CD4-positive, alpha-beta memory T cell (primary cell): ENCODE results near the gene CD164. TPM values are rescaled to one million over a fixed set of nuclear protein-coding genes. Genes with fewer than 3 reads are reported as not detected.

Experiments used
- CTCF ChIA-PET: fragments of 350-600 bp; sonication (Branson Sonifier 250); formaldehyde crosslinking; loops from one replicate; lab custom pipeline; 2021; ENCODE audit warnings: inconsistent platforms; ENCODE audit not compliant: partially characterized antibody; lab: Charles Lee
- POLR2A ChIA-PET: fragments of 350-600 bp; sonication (Branson Sonifier 250); formaldehyde crosslinking; loops from one replicate; lab custom pipeline; 2021; ENCODE audit not compliant: partially characterized antibody; lab: Charles Lee
- DNase-seq, 5 donors: peaks; one replicate each; pipeline versions ENCODE4 v3.0.0 to v3.0.0-alpha.2; 2020 to 2022; ENCODE audit warnings: mixed read lengths in 1 of 5
- H3K27ac ChIP-seq: one replicate; pipeline ENCODE4 v1.7.0; 2013; ENCODE audit warnings: low read depth, low read length
- H3K27me3 ChIP-seq: 2 replicates; pipeline ENCODE4 v1.7.0; 2013; ENCODE audit warnings: mild to moderate bottlenecking, low read length, moderate library complexity; ENCODE audit not compliant: insufficient read depth
- H3K36me3 ChIP-seq: 2 replicates; pipeline ENCODE4 v1.7.0; 2013; ENCODE audit warnings: mild to moderate bottlenecking, low read length, moderate library complexity; ENCODE audit not compliant: insufficient read depth
- H3K4me1 ChIP-seq: 2 replicates; pipeline ENCODE4 v1.7.0; 2013; ENCODE audit warnings: mild to moderate bottlenecking, low read length, moderate library complexity; ENCODE audit not compliant: insufficient read depth
- H3K4me3 ChIP-seq, 2 donors: one replicate each; pipeline ENCODE4 v1.7.0; 2013; ENCODE audit warnings: low read length in 2 of 2, mild to moderate bottlenecking in 1 of 2
- H3K9me3 ChIP-seq, 2 donors: one replicate each; pipeline ENCODE4 v1.7.0; 2013; ENCODE audit warnings: low read length in 2 of 2, control low read depth in 1 of 2; ENCODE audit not compliant: control insufficient read depth in 1 of 2
- H3K27ac Mint-ChIP-seq, 7 donors: one replicate each; pipeline ENCODE4 v1.8.0; 2020 to 2021; ENCODE audit warnings: mixed read lengths in 7 of 7, mild to moderate bottlenecking in 6 of 7, inconsistent platforms in 3 of 7, moderate library complexity in 3 of 7
- H3K27me3 Mint-ChIP-seq, 2 donors: one replicate each; pipeline ENCODE4 v1.8.0; 2020 to 2021; ENCODE audit warnings: mixed read lengths in 2 of 2
- H3K36me3 Mint-ChIP-seq, 2 donors: one replicate each; pipeline ENCODE4 v1.8.0; 2020 to 2021; ENCODE audit warnings: mixed read lengths in 2 of 2, inconsistent platforms in 1 of 2, mild to moderate bottlenecking in 1 of 2
- H3K4me1 Mint-ChIP-seq, 4 donors: one replicate each; pipeline ENCODE4 v1.8.0; 2020 to 2021; ENCODE audit warnings: mixed read lengths in 4 of 4, mild to moderate bottlenecking in 1 of 4
- H3K4me3 Mint-ChIP-seq, 8 donors: one replicate each; pipeline ENCODE4 v1.8.0; 2020 to 2021; ENCODE audit warnings: mixed read lengths in 8 of 8, mild to moderate bottlenecking in 7 of 8, moderate library complexity in 6 of 8, inconsistent platforms in 3 of 8
- H3K9me3 Mint-ChIP-seq, 8 donors: one replicate each; pipeline ENCODE4 v1.8.0; 2020 to 2021; ENCODE audit warnings: mixed read lengths in 8 of 8, mild to moderate bottlenecking in 5 of 8, inconsistent platforms in 3 of 8, moderate library complexity in 1 of 8
- intact Hi-C: fragments of 100-400 bp; cut with micrococcal nuclease; formaldehyde crosslinking; loops from one replicate; pipeline ENCODE4 v1.15.1; 2023
- polyA plus RNA-seq, 2 donors: library from polyadenylated mRNA; unstranded; fragments of 300-500 nt; fragmentation: Illumina TruSeq; gene quantifications; one replicate each; pipeline ENCODE4 v1.2.3, GENCODE V29; 2021
- total RNA-seq, 2 experiments: library from RNA; stranded (reverse); gene quantifications; one replicate each; pipeline ENCODE4 v1.2.3, GENCODE V29; 2021

Gene CD164
- total and polyA plus RNA-seq, 4 experiments from 2014 or later, result 222 to 445 (median 266) TPM

GRCh38 chr6:109411034-109411433, 28.8 kb upstream of the CD164 start:
- no peaks in the 10 kb centered on the region for H3K4me1 Mint-ChIP-seq
- no peak overlapping the region for H3K27ac Mint-ChIP-seq
- no peaks in the 10 kb centered on the region for H3K27me3 ChIP-seq
- intact Hi-C loops, result no loop called here
- peaks cover 0 to 4% (median under 1%) of the 10 kb centered on the region in 8 donors for H3K9me3 Mint-ChIP-seq
- no peak overlapping the region for H3K27ac ChIP-seq
- H3K36me3 Mint-ChIP-seq, result no peaks in the 10 kb centered on the region
- no peak overlapping the region for H3K4me3 Mint-ChIP-seq
- no peak overlapping the region for H3K4me3 ChIP-seq
- H3K36me3 ChIP-seq, result no peaks in the 10 kb centered on the region
- H3K27me3 Mint-ChIP-seq, result peaks cover 4 to 7% of the 10 kb centered on the region in 2 donors
- DNase-seq, result no peak
- CTCF ChIA-PET, result interaction anchor here (0.6 to 2.0 kb wide), 2 partner anchors 8 to 21 kb away, joined by 3 to 4 read pairs; no protein-coding TSS in a partner anchor
- H3K4me1 ChIP-seq, result no peaks in the 10 kb centered on the region
- no peaks in the 10 kb centered on the region for H3K9me3 ChIP-seq
- POLR2A ChIA-PET, result no interaction called here

DNA sequence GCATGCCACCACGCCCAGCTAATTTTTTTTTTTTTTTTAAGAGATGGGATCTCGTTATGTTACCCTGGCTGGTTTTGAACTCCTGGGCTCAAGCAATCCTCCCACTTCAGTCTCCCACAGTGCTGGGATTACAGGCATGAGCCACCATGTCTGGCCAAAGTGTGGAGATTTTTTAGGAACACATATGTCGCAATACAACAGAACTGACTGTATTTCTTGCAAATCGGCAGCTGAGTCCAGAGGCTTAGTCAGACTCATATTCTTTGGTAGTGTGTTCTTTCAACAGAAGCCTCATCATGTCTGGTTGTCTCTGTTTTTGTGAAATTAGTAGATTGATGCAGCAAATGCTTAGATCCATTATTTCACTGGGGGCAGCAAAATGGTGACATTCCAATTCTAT, 23.9 kb upstream of the CD164 start:
- no peaks in the 10 kb centered on the region for H3K9me3 ChIP-seq
- Mint-ChIP-seq H3K27ac (no peak overlapping the region), H3K36me3 (no peaks in the 10 kb centered on the region), H3K9me3 (peaks cover 0 to 4% (median 0%) of the 10 kb centered on the region in 8 donors), H3K27me3 (peaks cover 2 to 4% of the 10 kb centered on the region in 2 donors), H3K4me1 (no peaks in the 10 kb centered on the region), H3K4me3 (no peak overlapping the region)
- CTCF ChIA-PET, result interaction anchor here (0.7 kb wide), 1 partner anchor 24 kb away, joined by 4 read pairs; the partner anchor contains the start of gene CD164
- no peaks in the 10 kb centered on the region for H3K27me3 ChIP-seq
- H3K4me3 ChIP-seq, result no peak overlapping the region
- H3K27ac ChIP-seq, result no peak overlapping the region
- no peak for DNase-seq
- intact Hi-C loops, result no loop called here
- POLR2A ChIA-PET, result no interaction called here
- H3K4me1 ChIP-seq, result no peaks in the 10 kb centered on the region
- H3K36me3 ChIP-seq, result no peaks in the 10 kb centered on the region

- Mint-ChIP-seq H3K4me1 (peaks cover 0 to 2% (median 0%) of the 10 kb centered on the region in 4 donors), H3K4me3 (no peak overlapping the region), H3K27me3 (peaks cover 0 to 2% of the 10 kb centered on the region in 2 donors), H3K36me3 (no peaks in the 10 kb centered on the region), H3K9me3 (no peaks in the 10 kb centered on the region), H3K27ac (no peak overlapping the region)
- no peaks in the 10 kb centered on the region for H3K36me3 ChIP-seq
- no peak for DNase-seq
- H3K4me1 ChIP-seq, result no peaks in the 10 kb centered on the region
- no peak overlapping the region for H3K27ac ChIP-seq
- CTCF ChIA-PET, result interaction anchor here (1.7 to 4.3 kb wide), 2 partner anchors 13 to 209 kb away, joined by 8 to 22 read pairs; partner anchors contain the start of gene CD164
- intact Hi-C loops, result no loop called here
- H3K4me3 ChIP-seq, result no peak overlapping the region
- H3K9me3 ChIP-seq, result no peaks in the 10 kb centered on the region
- POLR2A ChIA-PET, result no interaction called here
- no peaks in the 10 kb centered on the region for H3K27me3 ChIP-seq
Measured at GRCh38 chr6:109397020-109397419, 14.8 kb upstream of the CD164 start.

GRCh38 chr6:109396046-109396718, 13.9 kb upstream of the CD164 start:
- H3K4me1 ChIP-seq, result no peaks in the 10 kb centered on the region
- intact Hi-C loops, result no loop called here
- Mint-ChIP-seq H3K4me3 (no peak overlapping the region), H3K27me3 (peaks cover 0 to 2% of the 10 kb centered on the region in 2 donors), H3K27ac (no peak overlapping the region), H3K4me1 (peaks cover 0 to 2% (median 0%) of the 10 kb centered on the region in 4 donors), H3K36me3 (no peaks in the 10 kb centered on the region), H3K9me3 (no peaks in the 10 kb centered on the region)
- no peaks in the 10 kb centered on the region for H3K9me3 ChIP-seq
- no peak overlapping the region for H3K4me3 ChIP-seq
- no peaks in the 10 kb centered on the region for H3K27me3 ChIP-seq
- DNase-seq, result no peak
- no peak overlapping the region for H3K27ac ChIP-seq
- CTCF ChIA-PET, result interaction anchor here (0.5 to 4.3 kb wide), 3 partner anchors 12 to 321 kb away, joined by 3 to 22 read pairs (median 8); partner anchors contain the start of gene CD164
- H3K36me3 ChIP-seq, result no peaks in the 10 kb centered on the region
- POLR2A ChIA-PET, result no interaction called here

DNA sequence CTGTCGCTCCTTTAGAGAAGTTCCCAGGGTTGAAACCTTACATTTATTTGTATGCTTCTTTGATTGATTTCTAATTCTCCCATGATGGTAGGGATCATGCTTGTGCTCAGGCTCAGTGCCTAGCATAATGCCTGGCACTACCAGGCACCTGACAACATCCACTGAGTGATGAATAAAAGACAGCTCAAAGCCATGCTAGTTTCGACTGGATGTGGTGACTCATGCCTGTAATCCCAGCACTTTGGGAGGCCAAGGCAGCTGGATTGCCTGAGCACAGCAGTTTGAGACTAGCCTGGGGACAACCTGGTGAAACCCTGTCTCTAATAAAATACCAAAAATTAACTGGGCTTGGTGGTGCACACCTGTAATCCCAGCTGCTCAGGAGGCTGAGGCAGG, 11.6 kb upstream of the CD164 start:
- H3K4me1 Mint-ChIP-seq, result peaks cover 0 to 2% (median 0%) of the 10 kb centered on the region in 4 donors
- no peak overlapping the region for H3K4me3 Mint-ChIP-seq
- intact Hi-C loops, result no loop called here
- Histone ChIP-seq H3K4me1 (no peaks in the 10 kb centered on the region), H3K27ac (no peak overlapping the region), H3K4me3 (no peak overlapping the region), H3K27me3 (no peaks in the 10 kb centered on the region), H3K36me3 (no peaks in the 10 kb centered on the region), H3K9me3 (no peaks in the 10 kb centered on the region)
- DNase-seq, result no peak
- H3K27me3 Mint-ChIP-seq, result peaks cover 0 to 2% of the 10 kb centered on the region in 2 donors
- no peaks in the 10 kb centered on the region for H3K9me3 Mint-ChIP-seq
- POLR2A ChIA-PET, result no interaction called here
- CTCF ChIA-PET, result interaction anchor here (4.3 kb wide), 1 partner anchor 10 kb away, joined by 22 read pairs; the partner anchor contains the start of gene CD164
- no peak overlapping the region for H3K27ac Mint-ChIP-seq
- no peaks in the 10 kb centered on the region for H3K36me3 Mint-ChIP-seq

DNA sequence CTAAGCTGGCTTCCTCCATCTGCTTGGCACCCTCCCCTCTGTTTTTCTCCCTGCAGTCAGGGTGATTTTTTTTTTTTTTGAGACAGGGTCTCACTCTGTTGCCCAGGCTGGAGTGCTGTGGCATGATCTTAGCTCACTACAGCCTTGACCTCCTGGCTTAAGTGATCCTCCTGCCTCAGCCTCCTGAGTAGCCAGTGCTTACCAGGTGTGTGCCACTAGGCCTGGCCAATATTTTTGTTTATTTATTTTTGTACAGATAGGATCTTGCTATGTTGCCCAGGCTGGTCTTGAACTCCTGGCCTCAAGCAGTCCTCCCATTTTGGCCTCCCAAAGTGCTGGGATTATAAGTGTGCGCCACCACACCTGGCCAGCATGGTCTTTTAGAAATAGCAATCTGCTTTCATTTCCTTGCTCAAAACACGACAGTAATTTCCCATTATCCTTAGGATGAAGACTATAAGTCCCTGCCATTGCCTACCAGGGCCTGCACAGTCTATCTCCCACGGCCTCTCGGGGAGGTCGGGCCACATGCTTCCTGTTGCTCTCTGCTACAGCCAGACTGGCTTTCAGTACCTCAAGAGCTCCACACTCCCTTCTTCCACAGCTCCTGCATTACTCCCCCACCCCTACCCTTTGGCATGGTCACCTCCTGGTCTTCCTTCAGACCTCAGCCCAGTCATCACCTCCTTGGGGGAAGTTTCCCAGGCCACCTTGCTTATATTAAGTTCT, 11.1 kb upstream of the CD164 start:
- Mint-ChIP-seq H3K9me3 (no peaks in the 10 kb centered on the region), H3K27ac (no peak overlapping the region), H3K4me3 (no peak overlapping the region), H3K27me3 (peaks cover 0 to 2% of the 10 kb centered on the region in 2 donors), H3K36me3 (no peaks in the 10 kb centered on the region), H3K4me1 (peaks cover 0 to 2% (median 0%) of the 10 kb centered on the region in 4 donors)
- intact Hi-C loops, result no loop called here
- Histone ChIP-seq H3K4me3 (no peak overlapping the region), H3K9me3 (no peaks in the 10 kb centered on the region), H3K27me3 (no peaks in the 10 kb centered on the region), H3K36me3 (no peaks in the 10 kb centered on the region), H3K4me1 (no peaks in the 10 kb centered on the region), H3K27ac (no peak overlapping the region)
- no peak for DNase-seq
- ChIA-PET POLR2A (interaction anchor here (1.2 kb wide), 1 partner anchor 11 kb away, joined by 4 read pairs; the partner anchor contains the start of gene CD164), CTCF (interaction anchor here (1.2 to 2.3 kb wide), 2 partner anchors 10 to 205 kb away, joined by 5 to 8 read pairs; partner anchors contain the start of gene CD164)
